Activated CD8-positive, alpha-beta memory T cell treated with anti-CD3 and anti-CD28 coated beads, Interleukin-2, amount 50 U/mL, for 4 hours (primary cell): Measurements from ENCODE around the gene CLDND2.

ENCODE experiments used
- DNase-seq: peaks from one replicate; pipeline ENCODE4 v3.0.0-alpha.2; 2020

The CLDND2 gene

GRCh38 chr19:51327066-51328001 is 41.5 kb downstream of the CLDND2 start:
- peak; percentile 33 for DNase-seq

DNA sequence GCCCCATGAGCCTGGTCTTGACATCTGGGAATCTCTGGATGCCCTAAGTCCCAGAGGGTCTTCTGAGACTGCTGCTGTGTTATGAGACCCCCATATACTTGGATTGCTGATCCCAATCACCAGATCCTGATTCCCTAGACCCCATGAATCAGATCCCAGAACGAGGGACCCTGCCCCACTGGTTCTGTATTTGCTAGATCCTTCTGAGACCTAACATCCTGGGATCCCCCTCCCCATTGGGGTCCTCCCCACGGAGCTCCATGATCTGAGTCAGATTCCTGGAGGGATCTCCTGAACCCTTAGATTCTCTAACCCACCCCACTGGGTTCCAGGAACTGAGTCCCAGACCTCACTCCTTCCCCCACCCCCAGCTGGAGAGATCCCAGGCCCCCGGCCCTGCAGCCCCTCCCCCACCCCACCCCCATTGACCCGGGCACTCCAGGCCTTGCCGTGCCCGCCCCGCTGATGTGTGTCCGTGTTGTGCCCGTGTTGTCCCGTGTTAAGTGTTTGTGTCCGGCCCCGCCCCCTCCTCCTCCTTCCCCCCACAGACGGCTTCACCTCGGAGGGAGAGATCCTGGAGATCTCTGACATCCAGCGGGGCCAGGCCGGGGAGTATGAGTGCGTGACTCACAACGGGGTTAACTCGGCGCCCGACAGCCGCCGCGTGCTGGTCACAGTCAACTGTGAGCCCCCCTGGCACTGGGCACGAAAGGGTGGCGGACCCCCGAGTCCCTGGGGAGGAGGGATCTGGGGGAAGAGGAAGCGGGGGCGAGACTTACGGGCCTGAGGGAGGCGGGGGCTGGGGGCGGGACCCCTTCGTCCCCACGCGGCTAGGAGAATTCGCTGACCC is 42.4 kb downstream of the CLDND2 start:
- no peak for DNase-seq

GRCh38 chr19:51325161-51325976 is 43.4 kb downstream of the CLDND2 start:
- no peak for DNase-seq

DNA sequence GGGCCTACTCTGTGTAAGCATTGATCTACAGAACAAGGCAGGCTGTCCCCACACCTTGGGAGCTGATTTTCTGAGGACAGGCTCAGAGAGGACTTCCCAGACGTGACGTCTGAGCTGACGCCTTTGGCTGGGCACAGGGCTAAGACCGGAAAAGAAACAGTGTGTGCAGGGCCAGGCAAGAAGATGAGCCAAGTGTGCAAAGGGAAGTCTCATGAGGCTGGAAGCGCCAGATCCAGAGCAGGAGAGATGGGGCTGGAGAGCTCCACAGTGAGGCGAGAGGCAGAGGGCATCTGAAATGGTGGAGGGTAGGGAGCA is 44.7 kb downstream of the CLDND2 start:
- DNase-seq, result no peak

DNA sequence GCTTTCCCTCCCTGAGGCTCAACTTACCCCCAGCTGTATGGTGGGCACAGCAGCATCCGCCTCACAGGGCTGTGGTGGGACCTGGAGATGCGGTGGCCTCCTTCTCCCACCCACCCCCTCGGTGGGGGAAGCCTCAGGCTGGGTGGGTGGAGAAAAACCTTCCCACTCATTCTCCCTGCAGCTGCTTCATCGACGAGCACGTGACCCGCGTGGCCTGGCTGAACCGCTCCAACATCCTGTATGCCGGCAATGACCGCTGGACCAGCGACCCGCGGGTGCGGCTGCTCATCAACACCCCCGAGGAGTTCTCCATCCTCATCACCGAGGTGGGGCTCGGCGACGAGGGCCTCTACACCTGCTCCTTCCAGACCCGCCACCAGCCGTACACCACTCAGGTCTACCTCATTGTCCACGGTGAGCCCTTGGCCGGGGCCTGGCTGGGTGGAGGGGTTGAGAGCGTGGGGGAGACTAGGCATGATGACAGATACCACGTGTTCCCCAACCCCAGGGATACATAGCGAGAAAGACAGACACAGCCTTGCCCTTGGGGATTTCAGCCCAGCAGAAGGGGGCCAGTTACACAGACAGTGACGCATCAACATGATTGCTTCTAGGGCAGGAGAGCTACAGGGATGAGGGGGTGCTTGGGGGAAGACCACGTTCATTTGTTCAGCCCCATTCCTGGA is 45.2 kb downstream of the CLDND2 start:
- no peak for DNase-seq

DNA sequence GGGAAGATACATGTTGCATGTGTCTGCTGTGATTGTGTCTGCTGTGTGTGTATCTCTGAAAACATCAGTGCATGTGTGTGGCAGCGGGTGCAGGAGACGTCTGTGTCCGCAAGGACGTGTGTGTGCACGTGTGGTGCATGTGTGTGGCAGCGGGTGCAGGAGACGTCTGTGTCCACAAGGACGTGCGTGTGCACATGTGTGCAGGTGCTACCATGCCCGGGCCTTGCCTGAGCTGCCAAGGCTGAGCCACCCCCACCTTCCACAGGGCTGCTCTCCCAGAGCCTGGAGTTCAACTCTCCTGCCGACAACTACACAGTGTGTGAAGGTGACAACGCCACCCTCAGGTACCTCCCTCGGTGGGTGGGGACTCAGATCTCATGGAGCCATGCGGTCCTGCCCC is 47.0 kb downstream of the CLDND2 start:
- no peak for DNase-seq

- DNase-seq, result no peak
These were observed 48.5 kb downstream of the CLDND2 start for GRCh38 chr19:51320280-51320657.

DNA sequence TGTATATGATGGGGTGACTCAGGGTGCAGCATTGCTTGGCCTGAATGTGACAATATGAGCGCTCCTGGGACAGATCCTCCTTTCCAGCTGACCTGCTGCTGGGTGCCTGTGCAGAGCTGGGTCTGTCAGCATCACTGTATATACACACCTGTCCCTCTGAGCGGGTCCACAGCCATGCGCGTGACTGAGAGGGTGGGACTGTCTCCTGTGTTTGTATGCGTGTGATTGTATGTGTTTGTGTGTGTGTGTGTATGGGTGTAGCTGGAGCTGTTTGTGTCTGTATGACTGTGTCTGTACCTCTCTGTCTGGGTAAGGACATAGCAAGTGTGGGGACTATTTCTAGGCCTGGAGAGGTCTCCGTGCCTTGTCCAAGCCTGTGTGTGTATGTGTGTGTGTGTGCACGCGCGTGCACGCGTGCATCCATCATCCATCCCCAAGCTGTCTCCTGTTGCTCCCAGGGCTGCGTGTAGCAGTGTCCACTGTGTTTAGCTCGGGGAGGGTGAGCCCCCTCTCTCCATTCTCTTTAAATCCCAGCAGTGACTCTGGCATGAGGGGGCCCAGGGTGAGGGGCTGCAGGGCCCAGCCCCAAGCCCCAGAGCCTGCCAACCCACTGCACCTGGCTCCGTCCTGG is 49.0 kb downstream of the CLDND2 start:
- no peak for DNase-seq

DNA sequence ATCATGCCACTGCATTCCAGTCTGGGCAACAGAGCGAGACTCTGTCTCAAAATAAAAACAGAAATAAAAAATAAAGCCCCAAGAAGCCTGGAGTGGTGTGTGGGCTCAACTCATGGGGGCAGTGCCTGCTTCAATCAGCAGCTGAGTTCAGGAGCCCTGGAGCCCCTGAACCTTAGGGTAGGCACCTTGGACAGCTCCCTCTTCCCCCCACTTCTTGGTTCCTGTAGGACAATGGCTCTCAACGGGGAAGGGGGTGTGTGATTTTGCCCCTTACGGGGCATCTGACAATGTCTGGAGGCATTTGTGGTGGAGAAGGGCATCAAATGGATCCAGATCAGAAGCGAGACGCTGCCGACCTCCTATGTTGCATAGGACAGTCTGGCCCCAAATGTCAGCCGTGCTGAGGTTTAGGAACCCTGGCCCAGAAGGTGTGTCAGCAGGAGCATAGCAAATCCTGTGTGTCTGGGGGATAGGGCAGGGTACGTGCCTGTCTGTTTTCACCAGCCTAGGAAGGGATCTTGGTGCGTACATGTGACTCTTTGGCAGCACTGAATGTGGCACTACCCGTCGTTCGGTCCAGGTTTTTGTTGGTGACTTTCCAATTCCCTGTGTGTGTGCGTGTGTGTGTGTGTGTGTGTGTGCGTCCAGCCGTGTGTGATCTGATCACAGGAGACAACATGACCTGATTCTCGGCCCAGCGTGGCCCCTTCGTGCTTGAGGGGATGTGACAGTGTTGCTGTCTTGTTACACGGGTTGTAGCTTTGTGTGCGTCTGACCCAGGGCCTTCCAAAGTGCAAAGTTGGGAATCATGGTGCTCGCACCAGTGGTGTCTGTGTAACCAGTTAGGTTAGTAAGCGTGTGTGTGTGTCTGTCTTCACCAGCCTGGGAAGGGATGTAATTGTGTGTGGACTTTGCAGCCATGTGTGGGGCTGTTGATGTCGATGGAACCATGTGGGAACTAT is 49.8 kb downstream of the CLDND2 start:
- DNase-seq, result no peak

- DNase-seq, result no peak
These were observed 50.8 kb downstream of the CLDND2 start for GRCh38 chr19:51317968-51318367.

- DNase-seq, result no peak
These were observed 51.4 kb downstream of the CLDND2 start for GRCh38 chr19:51317376-51317775.
